ENCODE data around the gene OLFM2. TPM values are rescaled to one million over a fixed set of nuclear protein-coding genes. Genes with fewer than 3 reads are reported as not detected.

The OLFM2 gene
- total RNA-seq, 1 experiment from 2014 or later, result 19.9 TPM

DNA sequence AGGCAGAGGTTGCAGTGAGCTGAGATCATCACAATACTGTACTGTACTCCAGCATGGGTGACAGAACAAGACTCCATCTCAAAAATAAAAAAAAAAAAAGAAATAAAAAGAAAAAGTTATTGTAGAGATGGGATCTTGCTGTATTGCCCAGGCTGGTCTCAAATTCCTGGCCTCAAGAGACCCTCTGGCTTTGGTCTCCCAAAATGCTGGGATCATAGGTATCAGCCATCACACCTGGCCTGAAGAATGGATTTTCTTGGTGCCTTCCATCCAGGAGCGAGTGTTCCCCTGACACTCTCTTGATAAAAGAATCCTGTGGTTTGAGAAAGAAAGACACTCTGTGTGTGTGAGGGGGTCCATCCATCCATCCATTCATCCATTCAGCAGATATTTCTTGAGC is 4.7 kb downstream of the OLFM2 start:
- RAD21 ChIA-PET (ENCODE audit: low non-redundant PET in 1 of 2, low total read pairs in 2 of 2, uncharacterized antibody in 2 of 2, unreplicated experiment in 2 of 2), result interaction anchor here (0.7 to 2.1 kb wide), 5 partner anchors 69 to 181 kb away, joined by 3 to 9 read pairs (median 4); no protein-coding TSS in a partner anchor
- Histone ChIP-seq H3K9ac (ENCODE audit: low read length) (no peak overlapping the region), H4K20me1 (ENCODE audit: insufficient read depth) (no peaks in the 10 kb centered on the region; the same call in 1 of the 2 replicates), H3K4me1 (ENCODE audit: control insufficient read depth in 1 of 2, insufficient read depth in 2 of 2, low read length in 2 of 2) (peaks cover 9 to 25% of the 10 kb centered on the region in 2 experiments; a peak in 3 of 4 replicates), H3K9me2 (ENCODE audit: insufficient read depth) (no peaks in the 10 kb centered on the region), H3K27ac (ENCODE audit: low read depth, low read length) (no peak overlapping the region), H3K79me2 (ENCODE audit: insufficient read depth, low read length) (no peaks in the 10 kb centered on the region), H3K27me3 (ENCODE audit: insufficient read depth, low read length) (no peaks in the 10 kb centered on the region), H3K4me3 (replicated peaks in 1 of 2; ENCODE audit: low read depth in 1 of 2, low read length in 2 of 2) (no peak overlapping the region), H3K4me2 (ENCODE audit: low read length) (no peak overlapping the region), H2AFZ (ENCODE audit: low read depth, low read length, poor library complexity, severe bottlenecking) (no peak overlapping the region), H3K9me3 (ENCODE audit: control insufficient read depth in 1 of 2, insufficient read depth in 1 of 2, low read depth in 1 of 2, low read length in 2 of 2) (no peaks in the 10 kb centered on the region), H3K36me3 (ENCODE audit: control insufficient read depth in 1 of 2, insufficient read depth in 2 of 2, low read length in 2 of 2) (no peaks in the 10 kb centered on the region)
- no TSS peak for BruUV-seq (replicated peaks)
- no peak for ATAC-seq
- POLR2A ChIA-PET, result no interaction called here
- intact Hi-C loops (cut with micrococcal nuclease), result loop anchor here (2.0 to 5.0 kb wide), 2 partner anchors 166 to 181 kb away; no protein-coding TSS in a partner anchor
- DNase-seq (ENCODE audit: low read depth, low spot score), result no peak
- TF ChIP-seq, protein P1, sequence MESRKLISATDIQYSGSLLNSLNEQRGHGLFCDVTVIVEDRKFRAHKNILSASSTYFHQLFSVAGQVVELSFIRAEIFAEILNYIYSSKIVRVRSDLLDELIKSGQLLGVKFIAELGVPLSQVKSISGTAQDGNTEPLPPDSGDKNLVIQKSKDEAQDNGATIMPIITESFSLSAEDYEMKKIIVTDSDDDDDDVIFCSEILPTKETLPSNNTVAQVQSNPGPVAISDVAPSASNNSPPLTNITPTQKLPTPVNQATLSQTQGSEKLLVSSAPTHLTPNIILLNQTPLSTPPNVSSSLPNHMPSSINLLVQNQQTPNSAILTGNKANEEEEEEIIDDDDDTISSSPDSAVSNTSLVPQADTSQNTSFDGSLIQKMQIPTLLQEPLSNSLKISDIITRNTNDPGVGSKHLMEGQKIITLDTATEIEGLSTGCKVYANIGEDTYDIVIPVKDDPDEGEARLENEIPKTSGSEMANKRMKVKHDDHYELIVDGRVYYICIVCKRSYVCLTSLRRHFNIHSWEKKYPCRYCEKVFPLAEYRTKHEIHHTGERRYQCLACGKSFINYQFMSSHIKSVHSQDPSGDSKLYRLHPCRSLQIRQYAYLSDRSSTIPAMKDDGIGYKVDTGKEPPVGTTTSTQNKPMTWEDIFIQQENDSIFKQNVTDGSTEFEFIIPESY (IDR thresholded peaks at IDR 0.05; ENCODE audit: extremely low read depth, insufficient replicate concordance, low read length), result no peak
- TF ChIP-seq RAD21 (IDR thresholded peaks at IDR 0.05; ENCODE audit: low read depth) (no peak), EZH2 (IDR thresholded peaks at IDR 0.05) (no peak), SP1 (IDR thresholded peaks at IDR 0.05; ENCODE audit: low read depth) (no peak), YY1 (IDR thresholded peaks at IDR 0.05; ENCODE audit: extremely low read depth, insufficient replicate concordance, low read depth, low read length) (no peak), CBX3 (IDR thresholded peaks at IDR 0.05; ENCODE audit: low read depth) (no peak), ELF1 (IDR thresholded peaks at IDR 0.05; ENCODE audit: borderline replicate concordance, low read depth) (no peak), JUND (IDR thresholded peaks at IDR 0.05) (no peak), ZNF274 (IDR thresholded peaks at IDR 0.05; ENCODE audit: low read depth, low read length) (no peak), CEBPB (IDR thresholded peaks at IDR 0.05; ENCODE audit: low read depth) (no peak), FOSL1 (IDR thresholded peaks at IDR 0.05; ENCODE audit: low read depth) (no peak)
- TF ChIP-seq, protein P2, sequence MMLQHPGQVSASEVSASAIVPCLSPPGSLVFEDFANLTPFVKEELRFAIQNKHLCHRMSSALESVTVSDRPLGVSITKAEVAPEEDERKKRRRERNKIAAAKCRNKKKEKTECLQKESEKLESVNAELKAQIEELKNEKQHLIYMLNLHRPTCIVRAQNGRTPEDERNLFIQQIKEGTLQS (IDR thresholded peaks at IDR 0.05), result no peak
- TF ChIP-seq, protein P3, sequence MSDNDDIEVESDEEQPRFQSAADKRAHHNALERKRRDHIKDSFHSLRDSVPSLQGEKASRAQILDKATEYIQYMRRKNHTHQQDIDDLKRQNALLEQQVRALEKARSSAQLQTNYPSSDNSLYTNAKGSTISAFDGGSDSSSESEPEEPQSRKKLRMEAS (IDR thresholded peaks at IDR 0.05), result no peak
- CTCF ChIA-PET, result interaction anchor here (1.1 to 3.2 kb wide), 7 partner anchors 69 to 403 kb away, joined by 3 to 27 read pairs (median 10); partner anchors contain the start of gene P2RY11
